Fibroblast of mammary gland (primary cell): Measurements from ENCODE around the gene OMA1.
"Not testable (repeated sequence)": the region's sequence is repeated elsewhere in the genome, so short reads cannot be mapped to it uniquely, and the experiment has no call there.

ENCODE experiments used
- DNase-seq: peaks from one replicate; pipeline ENCODE4 v3.0.0-alpha.2; 2010; ENCODE audit warnings: low read depth
- H3K4me3 ChIP-seq: 2 replicates; pipeline ENCODE4 v1.5.1; 2011; ENCODE audit warnings: low read depth, mild to moderate bottlenecking, low read length, moderate library complexity; ENCODE audit not compliant: control insufficient read depth
- TF ChIP-seq, protein P1 (sequence below): conservative IDR thresholded peaks from 2 replicates; pipeline ENCODE4 v1.5.1; 2011; ENCODE audit warnings: low read depth, low read length, inconsistent platforms; ENCODE audit not compliant: control insufficient read depth, insufficient read depth

OMA1 gene

DNA sequence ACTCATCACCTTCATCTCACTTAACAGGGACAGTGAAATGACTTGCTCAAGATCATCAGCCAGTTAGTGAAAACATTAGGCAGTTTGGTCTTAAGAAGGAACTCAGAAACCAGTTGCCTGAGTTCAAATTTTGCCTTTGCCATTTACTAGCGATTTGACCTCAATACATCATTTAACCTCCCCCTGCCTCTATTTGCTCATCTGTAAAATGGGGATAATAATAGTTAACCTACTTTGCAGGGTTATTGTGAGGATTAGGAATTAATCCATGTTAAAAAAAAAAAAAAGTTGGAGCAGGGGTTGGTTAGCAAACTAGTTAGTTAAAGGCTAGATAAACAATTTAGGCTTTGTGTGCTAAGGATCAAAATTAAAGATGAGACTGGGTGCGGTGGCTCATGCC lies 41.1 kb upstream of the OMA1 start:
- H3K4me3 ChIP-seq, result no peak overlapping the region
- TF ChIP-seq, protein P1, sequence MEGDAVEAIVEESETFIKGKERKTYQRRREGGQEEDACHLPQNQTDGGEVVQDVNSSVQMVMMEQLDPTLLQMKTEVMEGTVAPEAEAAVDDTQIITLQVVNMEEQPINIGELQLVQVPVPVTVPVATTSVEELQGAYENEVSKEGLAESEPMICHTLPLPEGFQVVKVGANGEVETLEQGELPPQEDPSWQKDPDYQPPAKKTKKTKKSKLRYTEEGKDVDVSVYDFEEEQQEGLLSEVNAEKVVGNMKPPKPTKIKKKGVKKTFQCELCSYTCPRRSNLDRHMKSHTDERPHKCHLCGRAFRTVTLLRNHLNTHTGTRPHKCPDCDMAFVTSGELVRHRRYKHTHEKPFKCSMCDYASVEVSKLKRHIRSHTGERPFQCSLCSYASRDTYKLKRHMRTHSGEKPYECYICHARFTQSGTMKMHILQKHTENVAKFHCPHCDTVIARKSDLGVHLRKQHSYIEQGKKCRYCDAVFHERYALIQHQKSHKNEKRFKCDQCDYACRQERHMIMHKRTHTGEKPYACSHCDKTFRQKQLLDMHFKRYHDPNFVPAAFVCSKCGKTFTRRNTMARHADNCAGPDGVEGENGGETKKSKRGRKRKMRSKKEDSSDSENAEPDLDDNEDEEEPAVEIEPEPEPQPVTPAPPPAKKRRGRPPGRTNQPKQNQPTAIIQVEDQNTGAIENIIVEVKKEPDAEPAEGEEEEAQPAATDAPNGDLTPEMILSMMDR, result no peak
- no peak for DNase-seq

- TF ChIP-seq, protein P1, result no peak
- no peak overlapping the region for H3K4me3 ChIP-seq
- peak; percentile 50 for DNase-seq
Observed at GRCh38 chr1:58586271-58586670, 39.7 kb upstream of the OMA1 start.

DNA sequence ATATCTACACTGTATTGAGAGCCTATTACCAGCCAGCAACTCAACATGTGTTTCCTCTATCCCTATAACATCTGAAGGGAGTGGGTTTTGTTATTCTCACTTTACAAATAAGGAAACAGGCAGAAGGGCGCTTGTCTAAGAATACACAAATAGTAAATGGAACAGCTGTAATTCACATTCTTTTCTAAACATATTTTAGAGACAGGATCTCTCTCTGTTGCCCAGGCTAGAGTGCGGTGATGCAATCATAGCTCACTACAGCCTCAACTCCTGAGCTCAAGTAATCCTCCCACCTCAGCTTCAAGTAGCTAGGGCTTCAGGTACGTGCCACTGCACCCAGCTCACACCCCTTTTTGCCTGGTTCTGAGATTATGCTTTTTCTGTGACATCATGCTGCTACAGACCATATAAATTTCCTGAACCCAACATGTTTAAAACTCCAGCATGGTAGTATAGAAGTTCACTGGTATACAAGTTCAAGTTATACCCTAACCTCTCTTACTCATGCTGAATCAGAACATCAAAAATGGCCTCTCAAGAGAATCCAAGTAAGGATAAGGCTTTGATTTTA lies 39.1 kb upstream of the OMA1 start:
- DNase-seq, result peak; percentile 50
- TF ChIP-seq, protein P1, result no peak

GRCh38 chr1:58585166-58585565 lies 38.6 kb upstream of the OMA1 start:
- no peak for DNase-seq
- TF ChIP-seq, protein P1, result no peak
- no peak overlapping the region for H3K4me3 ChIP-seq

More for the DNA sequence above, 39.1 kb upstream of the OMA1 start:
- H3K4me3 ChIP-seq, result no peak overlapping the region

- peak; percentile 96 for DNase-seq
- no peak overlapping the region for H3K4me3 ChIP-seq
- TF ChIP-seq, protein P1, result no peak
Observed at GRCh38 chr1:58584082-58584895, 37.8 kb upstream of the OMA1 start.

- TF ChIP-seq, protein P1, result no peak
- H3K4me3 ChIP-seq, result no peak overlapping the region
- DNase-seq, result no peak
Observed at GRCh38 chr1:58583496-58583895, 37.0 kb upstream of the OMA1 start.

DNA sequence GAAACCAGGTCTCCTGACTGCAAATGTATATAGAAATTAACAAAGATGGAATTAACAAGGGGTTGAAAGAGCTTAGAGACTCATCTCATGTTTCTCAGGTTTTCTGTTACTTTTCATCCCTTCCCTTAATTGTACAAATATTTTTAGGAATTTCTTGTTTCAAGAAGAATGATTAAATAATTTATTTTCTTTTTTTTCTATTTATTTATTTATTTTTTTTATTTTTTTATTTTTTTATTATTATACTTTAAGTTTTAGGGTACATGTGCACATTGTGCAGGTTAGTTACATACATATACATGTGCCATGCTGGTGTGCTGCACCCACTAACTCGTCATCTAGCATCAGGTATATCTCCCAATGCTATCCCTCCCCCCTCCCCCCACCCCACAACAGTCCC lies 35.6 kb upstream of the OMA1 start:
- not testable (repeated sequence) for H3K4me3 ChIP-seq, DNase-seq
